ENCODE data around the gene RGS3. TPM values are rescaled to one million over a fixed set of nuclear protein-coding genes. Genes with fewer than 3 reads are reported as not detected.

Gene RGS3
- total and polyA plus RNA-seq, 4 donors: 33.5 to 54.9 (median 40.9) TPM

- Histone ChIP-seq H3K4me3 (ENCODE audit: low read depth, low read length) (no peak overlapping the region), H3K27me3 (ENCODE audit: control insufficient read depth, insufficient read depth, low read length) (no peaks in the 10 kb centered on the region), H3K9me3 (ENCODE audit: control insufficient read depth, insufficient read depth, low read length) (no peaks in the 10 kb centered on the region), H3K4me1 (ENCODE audit: control insufficient read depth, insufficient read depth, low read length) (peaks cover 5% of the 10 kb centered on the region), H3K27ac (ENCODE audit: low read depth, low read length) (no peak overlapping the region), H3K36me3 (ENCODE audit: control insufficient read depth, insufficient read depth, low read length) (no peaks in the 10 kb centered on the region)
- no peak for DNase-seq (ENCODE audit: low read depth in 4 of 6, low spot score in 6 of 6)
- WGBS (ENCODE audit: insufficient coverage): 93% methylated on average over 2 of the region's 8 CpGs
These were observed 11.0 kb downstream of the RGS3 start for GRCh38 chr9:113474360-113475028.

DNA sequence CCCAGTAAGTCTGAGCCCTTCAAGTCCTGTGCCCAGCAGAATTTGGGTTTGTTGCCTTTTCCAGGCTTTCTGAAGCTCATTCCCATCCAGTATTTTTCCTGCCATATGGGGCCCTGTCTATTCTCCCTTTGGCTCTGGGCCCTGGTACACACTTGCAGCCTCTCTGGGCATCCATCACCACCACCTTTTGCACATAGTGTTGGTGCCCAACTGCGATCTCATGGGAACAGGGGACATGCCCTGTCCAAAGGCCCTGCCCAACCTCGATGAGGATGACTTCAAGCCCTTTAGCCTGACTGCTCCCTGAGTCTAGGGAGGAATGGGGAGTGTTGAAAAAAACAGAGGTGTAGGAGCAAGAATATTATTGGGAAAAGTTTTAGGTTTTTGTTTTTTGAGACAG lies 11.5 kb downstream of the RGS3 start:
- DNase-seq (ENCODE audit: low read depth in 4 of 6, low spot score in 6 of 6): no peak
- Histone ChIP-seq H3K36me3 (ENCODE audit: control insufficient read depth, insufficient read depth, low read length) (no peaks in the 10 kb centered on the region), H3K9me3 (ENCODE audit: control insufficient read depth, insufficient read depth, low read length) (no peaks in the 10 kb centered on the region), H3K4me1 (ENCODE audit: control insufficient read depth, insufficient read depth, low read length) (peaks cover 5% of the 10 kb centered on the region), H3K27me3 (ENCODE audit: control insufficient read depth, insufficient read depth, low read length) (no peaks in the 10 kb centered on the region), H3K4me3 (ENCODE audit: low read depth, low read length) (no peak overlapping the region), H3K27ac (ENCODE audit: low read depth, low read length) (no peak overlapping the region)
- 91% methylated on average over 2 of the region's 2 CpGs for WGBS (ENCODE audit: insufficient coverage)

DNA sequence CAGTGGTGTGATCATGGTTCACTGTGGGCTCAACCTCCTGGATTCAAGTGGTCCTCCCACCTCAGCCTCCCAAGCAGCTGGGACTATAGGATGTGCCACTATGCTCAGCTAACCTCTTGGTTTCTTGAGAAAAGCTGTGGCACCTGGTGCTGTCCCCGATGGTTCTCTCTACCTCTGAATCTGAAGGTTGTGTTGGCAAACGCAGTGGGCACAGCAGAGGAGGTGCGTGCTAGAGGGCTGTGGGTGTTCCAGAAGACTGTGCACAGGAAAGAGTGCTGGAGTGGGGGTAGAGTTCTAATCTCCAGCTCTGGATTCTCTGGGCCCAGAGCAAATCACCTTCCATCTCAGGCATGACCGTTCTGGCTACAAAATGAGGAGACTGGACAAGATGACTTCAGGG lies 12.5 kb downstream of the RGS3 start:
- Histone ChIP-seq H3K27me3 (ENCODE audit: control insufficient read depth, insufficient read depth, low read length) (no peaks in the 10 kb centered on the region), H3K27ac (ENCODE audit: low read depth, low read length) (no peak overlapping the region), H3K9me3 (ENCODE audit: control insufficient read depth, insufficient read depth, low read length) (no peaks in the 10 kb centered on the region), H3K4me1 (ENCODE audit: control insufficient read depth, insufficient read depth, low read length) (peaks cover 5% of the 10 kb centered on the region), H3K36me3 (ENCODE audit: control insufficient read depth, insufficient read depth, low read length) (no peaks in the 10 kb centered on the region), H3K4me3 (ENCODE audit: low read depth, low read length) (no peak overlapping the region)
- no peak for DNase-seq (ENCODE audit: low read depth in 4 of 6, low spot score in 6 of 6)
- WGBS (ENCODE audit: insufficient coverage): 100% methylated on average over 3 of the region's 4 CpGs

DNA sequence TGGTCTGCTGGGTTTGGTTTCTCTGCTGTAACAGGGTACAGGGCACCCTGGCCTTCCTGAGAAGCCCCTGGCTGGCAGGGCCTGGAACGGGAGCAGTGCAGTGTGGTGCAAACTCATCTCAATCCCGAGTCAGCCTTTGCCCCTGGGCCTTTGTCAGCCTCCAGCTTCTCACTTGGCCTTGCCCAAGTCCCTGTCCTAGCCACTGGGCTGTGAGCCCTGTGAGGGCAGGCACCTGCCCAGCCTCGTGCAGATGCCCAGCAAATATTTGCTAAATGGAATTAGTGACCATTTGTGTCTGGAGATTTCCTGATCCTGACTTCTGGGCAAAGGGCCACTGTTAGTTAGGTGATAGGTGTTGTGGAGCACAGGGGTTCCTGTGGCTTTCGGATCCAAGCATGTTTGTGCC lies 13.0 kb downstream of the RGS3 start:
- Histone ChIP-seq H3K36me3 (ENCODE audit: control insufficient read depth, insufficient read depth, low read length) (no peaks in the 10 kb centered on the region), H3K4me3 (ENCODE audit: low read depth, low read length) (no peak overlapping the region), H3K27ac (ENCODE audit: low read depth, low read length) (no peak overlapping the region), H3K27me3 (ENCODE audit: control insufficient read depth, insufficient read depth, low read length) (no peaks in the 10 kb centered on the region), H3K9me3 (ENCODE audit: control insufficient read depth, insufficient read depth, low read length) (no peaks in the 10 kb centered on the region), H3K4me1 (ENCODE audit: control insufficient read depth, insufficient read depth, low read length) (peaks cover 5% of the 10 kb centered on the region)
- WGBS (ENCODE audit: insufficient coverage): 90% methylated on average over 4 of the region's 4 CpGs
- no peak for DNase-seq (ENCODE audit: low read depth in 4 of 6, low spot score in 6 of 6)

DNA sequence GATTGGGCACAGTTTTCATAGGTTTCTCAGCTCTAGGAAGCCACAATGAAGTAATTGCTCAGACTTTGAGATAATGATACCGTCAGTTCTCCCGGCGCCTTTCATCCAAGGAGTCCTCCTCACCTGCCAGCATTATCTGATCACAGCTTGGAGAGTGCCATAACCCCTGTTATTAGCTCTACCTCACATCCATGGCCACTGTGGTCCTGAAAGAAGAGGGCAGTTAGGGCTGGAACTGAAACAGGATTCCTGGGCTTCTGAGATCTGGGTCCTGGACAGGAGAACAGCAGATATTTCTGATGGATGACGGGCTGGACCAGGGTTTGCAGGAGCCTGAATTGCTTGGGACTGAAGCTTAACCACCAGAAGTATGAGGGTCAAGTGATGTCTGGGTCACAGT lies 13.5 kb downstream of the RGS3 start:
- Histone ChIP-seq H3K4me1 (ENCODE audit: control insufficient read depth, insufficient read depth, low read length) (peaks cover 5% of the 10 kb centered on the region), H3K27ac (ENCODE audit: low read depth, low read length) (no peak overlapping the region), H3K4me3 (ENCODE audit: low read depth, low read length) (no peak overlapping the region), H3K27me3 (ENCODE audit: control insufficient read depth, insufficient read depth, low read length) (no peaks in the 10 kb centered on the region), H3K9me3 (ENCODE audit: control insufficient read depth, insufficient read depth, low read length) (no peaks in the 10 kb centered on the region), H3K36me3 (ENCODE audit: control insufficient read depth, insufficient read depth, low read length) (no peaks in the 10 kb centered on the region)
- 100% methylated on average over 1 of the region's 4 CpGs for WGBS (ENCODE audit: insufficient coverage)
- no peak for DNase-seq (ENCODE audit: low read depth in 4 of 6, low spot score in 6 of 6)

GRCh38 chr9:113477661-113478060 lies 14.1 kb downstream of the RGS3 start:
- no peak overlapping the region for H3K4me3 ChIP-seq (ENCODE audit: low read depth, low read length)
- 94% methylated on average over 5 of the region's 5 CpGs for WGBS (ENCODE audit: insufficient coverage)
- H3K4me1 ChIP-seq (ENCODE audit: control insufficient read depth, insufficient read depth, low read length): peaks cover 5% of the 10 kb centered on the region
- no peaks in the 10 kb centered on the region for H3K27me3 ChIP-seq (ENCODE audit: control insufficient read depth, insufficient read depth, low read length)
- no peaks in the 10 kb centered on the region for H3K9me3 ChIP-seq (ENCODE audit: control insufficient read depth, insufficient read depth, low read length)
- H3K27ac ChIP-seq (ENCODE audit: low read depth, low read length): no peak overlapping the region
- no peaks in the 10 kb centered on the region for H3K36me3 ChIP-seq (ENCODE audit: control insufficient read depth, insufficient read depth, low read length)
- no peak for DNase-seq (ENCODE audit: low read depth in 4 of 6, low spot score in 6 of 6)

DNA sequence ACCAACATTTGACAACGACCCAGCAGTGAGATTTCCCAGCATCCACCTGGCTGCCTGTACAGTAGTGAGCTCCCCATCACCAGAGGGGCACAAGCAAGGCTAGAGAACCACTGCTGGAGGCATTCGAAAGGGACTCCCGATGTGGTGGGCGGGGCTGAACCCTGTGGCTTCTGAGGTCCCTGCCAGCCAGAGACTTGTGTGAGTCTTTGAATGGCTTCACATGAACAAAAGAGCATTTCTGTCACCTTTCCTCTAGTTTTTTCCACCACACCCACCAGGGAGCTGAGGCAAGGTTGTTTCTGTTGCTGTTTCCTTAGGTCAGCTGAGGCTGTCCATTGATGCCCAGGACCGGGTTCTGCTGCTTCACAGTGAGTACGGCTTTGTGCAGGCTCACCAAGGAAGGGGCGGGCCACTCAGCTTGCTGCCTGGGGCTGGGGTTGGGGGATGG lies 15.7 kb downstream of the RGS3 start:
- no peak overlapping the region for H3K27ac ChIP-seq (ENCODE audit: low read depth, low read length)
- H3K4me1 ChIP-seq (ENCODE audit: control insufficient read depth, insufficient read depth, low read length): peaks cover 15% of the 10 kb centered on the region
- no peak overlapping the region for H3K4me3 ChIP-seq (ENCODE audit: low read depth, low read length)
- no peaks in the 10 kb centered on the region for H3K9me3 ChIP-seq (ENCODE audit: control insufficient read depth, insufficient read depth, low read length)
- no peak for DNase-seq (ENCODE audit: low read depth in 4 of 6, low spot score in 6 of 6)
- H3K27me3 ChIP-seq (ENCODE audit: control insufficient read depth, insufficient read depth, low read length): no peaks in the 10 kb centered on the region
- 67% methylated on average over 4 of the region's 7 CpGs for WGBS (ENCODE audit: insufficient coverage)
- no peaks in the 10 kb centered on the region for H3K36me3 ChIP-seq (ENCODE audit: control insufficient read depth, insufficient read depth, low read length)

GRCh38 chr9:113480612-113481011 lies 17.1 kb downstream of the RGS3 start:
- H3K27ac ChIP-seq (ENCODE audit: low read depth, low read length): no peak overlapping the region
- no peak for DNase-seq (ENCODE audit: low read depth in 4 of 6, low spot score in 6 of 6)
- no peaks in the 10 kb centered on the region for H3K9me3 ChIP-seq (ENCODE audit: control insufficient read depth, insufficient read depth, low read length)
- 95% methylated on average over 4 of the region's 4 CpGs for WGBS (ENCODE audit: insufficient coverage)
- H3K27me3 ChIP-seq (ENCODE audit: control insufficient read depth, insufficient read depth, low read length): no peaks in the 10 kb centered on the region
- H3K4me3 ChIP-seq (ENCODE audit: low read depth, low read length): no peak overlapping the region
- H3K36me3 ChIP-seq (ENCODE audit: control insufficient read depth, insufficient read depth, low read length): no peaks in the 10 kb centered on the region
- peaks cover 18% of the 10 kb centered on the region for H3K4me1 ChIP-seq (ENCODE audit: control insufficient read depth, insufficient read depth, low read length)

DNA sequence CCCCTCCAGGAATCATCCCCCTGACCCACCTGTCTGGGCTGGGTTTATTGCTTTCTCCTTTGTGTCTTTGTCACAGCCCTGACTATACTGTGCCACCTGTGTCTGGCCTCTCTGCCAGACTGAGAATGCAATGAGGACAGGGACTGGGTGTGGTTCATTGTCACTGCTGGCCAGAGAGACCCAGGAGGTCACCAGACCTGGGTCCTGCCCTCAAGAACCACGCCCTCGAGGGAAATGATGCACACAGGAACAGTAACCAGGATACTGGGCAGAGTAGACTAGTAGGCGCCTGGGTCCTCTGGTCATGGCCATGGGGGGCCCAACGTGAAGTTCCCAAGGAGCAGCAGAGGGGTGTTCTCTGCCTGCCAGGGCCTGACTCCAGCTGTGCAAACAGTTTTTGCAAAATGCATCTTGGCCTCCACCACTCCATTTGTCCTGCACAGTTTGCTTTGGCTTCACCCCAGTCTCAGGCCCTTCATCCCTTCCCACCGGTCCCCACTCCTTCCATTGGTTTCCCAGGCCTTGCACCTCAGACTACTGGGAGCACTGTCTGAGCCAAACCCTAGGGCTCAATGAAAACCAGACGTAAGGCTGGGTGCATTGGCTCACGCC lies 17.8 kb downstream of the RGS3 start:
- 85% methylated on average over 7 of the region's 7 CpGs for WGBS (ENCODE audit: insufficient coverage)
- H3K4me3 ChIP-seq (ENCODE audit: low read depth, low read length): no peak overlapping the region
- H3K4me1 ChIP-seq (ENCODE audit: control insufficient read depth, insufficient read depth, low read length): peaks cover 18% of the 10 kb centered on the region
- no peak for DNase-seq (ENCODE audit: low read depth in 4 of 6, low spot score in 6 of 6)
- no peaks in the 10 kb centered on the region for H3K9me3 ChIP-seq (ENCODE audit: control insufficient read depth, insufficient read depth, low read length)
- H3K27ac ChIP-seq (ENCODE audit: low read depth, low read length): no peak overlapping the region
- H3K27me3 ChIP-seq (ENCODE audit: control insufficient read depth, insufficient read depth, low read length): no peaks in the 10 kb centered on the region
- no peaks in the 10 kb centered on the region for H3K36me3 ChIP-seq (ENCODE audit: control insufficient read depth, insufficient read depth, low read length)

DNA sequence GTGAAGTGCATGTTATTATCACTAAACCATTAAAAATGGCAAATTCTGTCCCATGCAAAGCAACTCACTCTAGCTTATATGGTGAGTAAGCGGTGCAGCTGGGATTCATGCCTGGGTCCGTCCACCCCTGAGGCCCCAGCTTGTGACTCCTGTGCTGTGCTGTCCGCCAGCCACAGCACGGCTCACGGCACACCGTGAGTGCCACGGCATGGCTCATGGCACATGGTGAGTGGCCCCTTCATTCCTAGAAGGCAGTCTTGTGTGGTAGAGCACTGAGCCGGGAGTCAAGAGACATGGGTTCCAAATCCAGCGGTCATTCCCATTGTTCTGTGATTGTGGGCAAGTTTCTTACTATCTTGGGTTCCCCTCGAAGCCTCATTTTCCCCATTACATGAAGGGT lies 18.8 kb downstream of the RGS3 start:
- H3K4me1 ChIP-seq (ENCODE audit: control insufficient read depth, insufficient read depth, low read length): peaks cover 18% of the 10 kb centered on the region
- H3K27me3 ChIP-seq (ENCODE audit: control insufficient read depth, insufficient read depth, low read length): no peaks in the 10 kb centered on the region
- DNase-seq (ENCODE audit: low read depth in 4 of 6, low spot score in 6 of 6): no peak
- no peak overlapping the region for H3K27ac ChIP-seq (ENCODE audit: low read depth, low read length)
- no peak overlapping the region for H3K4me3 ChIP-seq (ENCODE audit: low read depth, low read length)
- no peaks in the 10 kb centered on the region for H3K36me3 ChIP-seq (ENCODE audit: control insufficient read depth, insufficient read depth, low read length)
- WGBS (ENCODE audit: insufficient coverage): 98% methylated on average over 7 of the region's 10 CpGs
- no peaks in the 10 kb centered on the region for H3K9me3 ChIP-seq (ENCODE audit: control insufficient read depth, insufficient read depth, low read length)
